ENCODE measurements around the gene RUBCNL. TPM values are rescaled to one million over a fixed set of nuclear protein-coding genes. Genes with fewer than 3 reads are reported as not detected.

Gene RUBCNL
- total and polyA plus RNA-seq, 2 experiments from 2014 or later = 4.2 to 5.9 TPM

- no peaks in the 10 kb centered on the region for H3K27me3 ChIP-seq (ENCODE audit: insufficient read depth)
- no peak overlapping the region for H3K4me3 Mint-ChIP-seq
- no peaks in the 10 kb centered on the region for H3K9me3 Mint-ChIP-seq
- no peak overlapping the region for H3K27ac Mint-ChIP-seq
- H3K27ac ChIP-seq (ENCODE audit: low read depth) = no peak overlapping the region
- H4K20me1 ChIP-seq (replicated peaks; ENCODE audit: insufficient read depth) = no peaks in the 10 kb centered on the region
- peaks cover 2% of the 10 kb centered on the region; the same call in 1 of the 3 replicates for H3K4me1 Mint-ChIP-seq
- ATAC-seq (no peak), DNase-seq (ENCODE audit: low spot score) (no peak)
- H3K4me2 ChIP-seq = no peak overlapping the region
- H3K4me3 ChIP-seq = no peak overlapping the region
- no peaks in the 10 kb centered on the region for H3K27me3 Mint-ChIP-seq (ENCODE audit: insufficient read depth, low read depth, poor library complexity)
- H3K4me1 ChIP-seq (ENCODE audit: insufficient read depth) = no peaks in the 10 kb centered on the region
- H3K9me2 ChIP-seq (ENCODE audit: insufficient read depth) = no peaks in the 10 kb centered on the region
- no peaks in the 10 kb centered on the region for H3K79me2 ChIP-seq (replicated peaks; ENCODE audit: insufficient read depth)
- no peaks in the 10 kb centered on the region for H3F3A ChIP-seq (replicated peaks; ENCODE audit: low read depth)
- no peak overlapping the region for H2AFZ ChIP-seq
- no peaks in the 10 kb centered on the region for H3K36me3 Mint-ChIP-seq (ENCODE audit: low read depth)
- no peak for TF ChIP-seq POLR2AphosphoS5 (IDR thresholded peaks at IDR 0.05; ENCODE audit: low read depth)
- no peak for TF ChIP-seq EZH2phosphoT487 (IDR thresholded peaks at IDR 0.05; ENCODE audit: unreplicated experiment)
- TF ChIP-seq ZNF331 (CRISPR knock-in tag; IDR thresholded peaks at IDR 0.05; ENCODE audit: low read depth) = no peak
- TF ChIP-seq ZNF114 (CRISPR knock-in tag; IDR thresholded peaks at IDR 0.05) = no peak
- TF ChIP-seq JUNB (IDR thresholded peaks at IDR 0.05; ENCODE audit: unreplicated experiment) = no peak
- TF ChIP-seq CREB1 (CRISPR knock-in tag; IDR thresholded peaks at IDR 0.05; ENCODE audit: low read depth) = no peak
- TF ChIP-seq CTCF (conservative IDR thresholded peaks at IDR 0.05; ENCODE audit: low read depth in 2 of 2) = no peak
- no peak for TF ChIP-seq NANOG (IDR thresholded peaks at IDR 0.05; ENCODE audit: borderline replicate concordance)
- no peaks in the 10 kb centered on the region for H3K36me3 ChIP-seq (ENCODE audit: insufficient read depth)
Measured at GRCh38 chr13:46396341-46396740, 9.3 kb upstream of the RUBCNL start.

GRCh38 chr13:46392967-46393366 lies 5.9 kb upstream of the RUBCNL start:
- ATAC-seq = no peak
- no peak for DNase-seq (ENCODE audit: low spot score)
- Mint-ChIP-seq H3K4me1 (peaks cover 10% of the 10 kb centered on the region), H3K27ac (no peak overlapping the region), H3K4me3 (no peak overlapping the region), H3K36me3 (ENCODE audit: low read depth) (no peaks in the 10 kb centered on the region), H3K27me3 (ENCODE audit: insufficient read depth, low read depth, poor library complexity) (peaks cover 5% of the 10 kb centered on the region), H3K9me3 (no peaks in the 10 kb centered on the region)
- no peaks in the 10 kb centered on the region for H3K36me3 ChIP-seq (ENCODE audit: insufficient read depth)
- no peak overlapping the region for H3K27ac ChIP-seq (ENCODE audit: low read depth)
- peaks cover 11% of the 10 kb centered on the region for H3K27me3 ChIP-seq (ENCODE audit: insufficient read depth)
- H4K20me1 ChIP-seq (replicated peaks; ENCODE audit: insufficient read depth) = no peaks in the 10 kb centered on the region
- H3K4me3 ChIP-seq = no peak overlapping the region
- no peaks in the 10 kb centered on the region for H3K79me2 ChIP-seq (replicated peaks; ENCODE audit: insufficient read depth)
- no peak overlapping the region for H3K4me2 ChIP-seq
- peaks cover 3% of the 10 kb centered on the region; the same call in 1 of the 2 replicates for H3K4me1 ChIP-seq (ENCODE audit: insufficient read depth)
- no peaks in the 10 kb centered on the region for H3F3A ChIP-seq (replicated peaks; ENCODE audit: low read depth)
- H3K9me2 ChIP-seq (ENCODE audit: insufficient read depth) = no peaks in the 10 kb centered on the region
- no peak overlapping the region for H2AFZ ChIP-seq
- no peak for TF ChIP-seq JUNB (IDR thresholded peaks at IDR 0.05; ENCODE audit: unreplicated experiment)
- no peak for TF ChIP-seq ZNF114 (CRISPR knock-in tag; IDR thresholded peaks at IDR 0.05)
- no peak for TF ChIP-seq NANOG (IDR thresholded peaks at IDR 0.05; ENCODE audit: borderline replicate concordance)
- no peak for TF ChIP-seq STAT1 (IDR thresholded peaks at IDR 0.05; ENCODE audit: unreplicated experiment)
- TF ChIP-seq CTCF (conservative IDR thresholded peaks at IDR 0.05; ENCODE audit: low read depth in 2 of 2) = no peak
- TF ChIP-seq ZNF462 (CRISPR knock-in tag; IDR thresholded peaks at IDR 0.05) = no peak
- no peak for TF ChIP-seq CREB1 (CRISPR knock-in tag; IDR thresholded peaks at IDR 0.05; ENCODE audit: low read depth)
